HG03354 (cell line): ENCODE data around the gene MAP4K2.

ENCODE experiments used
- ATAC-seq: cut with Tn5 transposase; IDR thresholded peaks from one replicate; pipeline ENCODE4 v1.9.1; 2021; ENCODE audit warnings: mild to moderate bottlenecking; ENCODE audit not compliant: unreplicated experiment, poor library complexity, severe bottlenecking

The MAP4K2 gene

GRCh38 chr11:64759131-64759721 lies 43.8 kb downstream of the MAP4K2 start:
- no peak for ATAC-seq

DNA sequence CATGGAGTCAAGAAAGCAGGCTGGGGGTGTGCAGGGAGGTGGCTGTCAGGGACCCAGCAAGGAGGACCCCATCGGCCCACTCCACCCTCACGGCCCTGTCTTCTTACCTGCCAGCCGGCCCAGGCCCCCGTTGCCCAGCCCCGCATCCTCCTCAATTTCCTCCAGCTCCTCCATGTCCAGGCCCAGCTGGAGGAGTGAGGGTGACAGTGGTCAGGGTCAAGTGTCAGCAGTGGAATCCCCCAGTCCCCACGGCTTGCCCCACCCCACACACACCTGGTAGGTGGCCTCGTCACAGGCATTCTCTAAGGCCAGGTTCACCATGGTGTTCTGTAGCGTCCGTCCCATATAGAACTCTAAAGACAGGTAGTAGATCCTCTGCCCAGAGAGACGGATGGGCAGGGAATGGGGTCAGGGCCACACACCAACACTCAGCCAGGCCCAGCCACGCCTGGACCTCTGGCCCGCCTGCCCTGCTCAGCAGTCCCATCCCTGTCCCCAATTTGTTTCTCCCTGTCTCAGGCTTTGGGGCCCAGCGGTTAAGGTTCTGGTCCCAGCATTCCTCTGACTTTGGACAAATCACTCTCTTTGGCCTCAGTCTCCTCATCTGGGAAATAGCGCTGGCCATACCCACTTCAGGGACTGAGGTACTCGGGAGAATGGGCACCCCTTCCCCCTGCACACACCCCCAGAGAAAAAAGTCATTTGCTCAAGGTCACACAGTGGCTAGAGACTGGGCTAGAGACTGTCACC lies 44.5 kb downstream of the MAP4K2 start:
- ATAC-seq: no peak

DNA sequence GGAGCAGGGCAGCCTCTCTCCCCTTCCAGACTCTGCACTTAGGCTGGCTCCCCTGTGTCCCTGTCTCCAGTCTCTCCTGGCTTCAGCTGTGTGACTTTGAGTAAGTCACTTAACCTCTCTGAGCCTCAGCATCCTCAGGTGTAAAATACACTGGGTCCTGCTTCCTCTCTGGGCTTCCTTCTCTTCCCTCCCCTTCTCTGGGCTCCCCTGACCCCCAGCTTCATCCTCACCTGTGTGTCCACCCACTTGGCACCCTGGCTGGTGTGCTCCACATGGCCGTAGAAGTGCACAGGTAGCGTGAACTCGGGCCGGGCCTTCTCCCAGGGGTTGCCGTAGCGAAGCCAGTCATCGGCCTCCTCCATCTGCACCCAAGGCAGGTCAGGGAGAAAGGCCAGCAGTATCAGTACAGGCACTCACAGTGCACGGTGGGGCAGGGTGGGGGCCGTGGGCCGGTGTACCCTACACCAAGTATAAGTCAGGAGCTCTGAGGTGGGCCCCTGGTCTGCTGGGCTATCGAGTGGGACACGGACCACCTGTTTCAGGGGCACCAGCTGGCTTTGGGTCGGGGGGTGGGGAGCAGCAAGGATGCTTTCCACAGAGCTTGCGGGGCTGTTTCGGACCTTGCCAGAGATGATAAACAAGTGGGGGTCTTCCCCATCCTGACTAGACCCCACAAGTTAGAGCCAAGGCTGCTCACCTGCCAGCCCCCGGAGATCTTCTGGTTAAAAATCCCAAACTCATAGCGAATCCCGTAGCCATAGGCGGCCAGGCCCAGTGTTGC lies 45.3 kb downstream of the MAP4K2 start:
- no peak for ATAC-seq

- no peak for ATAC-seq
These were observed 47.2 kb downstream of the MAP4K2 start for GRCh38 chr11:64755681-64756361.

DNA sequence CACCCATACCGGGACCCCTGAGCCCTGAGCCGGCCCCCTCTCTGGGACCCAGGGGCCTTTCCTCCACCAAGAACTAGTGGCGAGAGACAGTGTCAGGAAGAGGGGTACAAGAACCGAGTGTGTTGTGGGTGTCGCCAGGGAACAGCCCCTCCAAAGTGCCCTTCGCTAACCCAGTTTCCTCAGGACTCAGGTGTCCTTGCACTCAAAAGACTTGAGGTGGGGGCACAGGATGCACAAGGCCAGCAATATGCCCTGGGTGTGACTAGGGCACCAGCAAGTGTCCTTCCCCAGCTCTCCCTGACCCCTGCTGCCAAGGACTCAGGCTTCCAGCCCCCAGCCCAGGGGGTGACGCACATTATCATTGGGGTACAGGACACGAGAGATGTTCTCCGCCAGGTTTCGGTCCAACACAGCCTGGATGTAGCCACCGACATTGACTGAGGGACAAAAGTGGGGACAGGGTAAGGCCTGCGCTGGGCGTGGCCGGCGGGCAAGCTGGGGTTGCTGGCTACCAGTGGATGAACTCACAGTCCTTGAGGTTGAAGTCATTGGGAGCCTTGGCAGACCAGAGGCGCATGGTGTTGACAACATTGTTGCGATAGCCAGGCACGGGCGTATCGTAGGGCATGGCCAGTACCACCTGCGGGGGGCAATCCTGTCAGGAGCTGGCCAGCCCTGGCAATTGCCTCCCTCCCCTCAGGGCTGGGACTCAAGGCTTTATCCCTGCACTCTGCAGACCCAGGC lies 47.9 kb downstream of the MAP4K2 start:
- ATAC-seq: no peak

DNA sequence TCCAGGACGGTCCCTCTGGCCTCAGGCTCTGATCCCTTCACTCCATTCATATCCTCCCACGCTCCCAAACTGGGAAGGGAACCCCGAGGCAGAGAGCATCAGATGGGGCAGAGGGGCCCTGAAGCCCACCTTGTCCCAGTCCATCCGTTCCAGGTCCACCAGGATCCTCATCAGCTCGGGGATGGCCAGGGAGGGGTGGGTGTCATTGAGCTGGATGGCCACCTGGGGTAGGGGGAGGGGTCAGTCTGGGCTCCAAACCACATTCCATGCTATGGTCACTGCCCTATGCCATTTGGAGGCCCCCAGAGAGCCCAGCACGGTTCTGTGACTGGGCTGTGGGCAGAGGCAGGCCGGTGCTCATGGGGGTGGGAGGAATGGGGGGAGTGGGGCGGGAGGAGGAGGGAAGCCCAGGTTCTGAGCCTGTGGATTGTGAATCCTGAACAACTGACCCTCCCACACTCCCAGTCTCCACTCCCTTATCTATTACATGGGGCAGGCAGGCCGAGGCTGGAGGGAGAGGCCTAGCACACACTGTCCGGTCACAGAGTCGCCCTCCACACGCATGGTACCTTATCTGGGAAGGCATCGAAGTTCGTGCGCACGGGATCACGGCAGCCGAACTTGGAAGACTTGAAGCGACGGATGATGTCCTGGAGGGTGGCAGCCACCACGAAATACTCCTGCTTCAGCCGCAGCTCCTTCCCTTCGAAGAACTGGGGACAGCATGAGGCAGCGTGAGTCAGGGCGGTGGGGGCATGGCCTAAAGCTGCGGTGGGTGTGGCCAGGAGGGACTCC lies 48.7 kb downstream of the MAP4K2 start:
- no peak for ATAC-seq

DNA sequence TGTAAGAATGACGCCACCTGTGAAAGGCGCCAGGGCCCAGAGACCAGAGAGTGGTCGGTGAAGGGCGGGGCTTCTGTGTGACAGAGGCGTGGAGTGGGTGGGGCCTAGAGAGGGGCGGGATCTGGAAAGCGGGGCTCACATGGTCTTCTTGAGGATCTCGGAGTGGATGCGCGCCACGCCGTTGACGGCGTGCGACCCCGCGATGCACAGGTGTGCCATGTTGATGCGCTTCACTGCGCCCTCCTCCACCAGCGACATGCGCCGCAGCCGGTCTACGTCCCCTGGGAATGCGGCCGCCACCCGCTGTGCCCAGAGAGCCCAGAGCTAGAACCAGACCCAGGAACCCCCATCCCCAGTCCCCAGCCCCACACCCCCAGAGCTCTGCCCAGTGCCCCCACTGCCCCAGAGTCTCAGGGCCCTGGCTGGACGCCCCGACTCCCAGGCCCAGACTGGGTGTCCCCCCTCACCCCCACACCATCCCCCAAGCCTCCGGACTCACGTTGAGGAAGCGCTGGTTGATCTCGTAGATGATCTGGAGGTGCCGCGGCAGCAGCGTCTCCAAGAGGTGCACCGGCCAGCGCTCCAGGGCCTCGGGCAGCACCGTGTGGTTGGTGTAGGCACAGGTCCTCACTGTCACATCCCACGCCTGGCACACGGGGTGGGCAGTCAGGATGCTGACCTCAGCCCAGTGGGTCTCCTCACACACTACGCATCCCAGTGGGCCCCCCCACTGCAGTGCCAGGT lies 49.5 kb downstream of the MAP4K2 start:
- ATAC-seq: no peak

DNA sequence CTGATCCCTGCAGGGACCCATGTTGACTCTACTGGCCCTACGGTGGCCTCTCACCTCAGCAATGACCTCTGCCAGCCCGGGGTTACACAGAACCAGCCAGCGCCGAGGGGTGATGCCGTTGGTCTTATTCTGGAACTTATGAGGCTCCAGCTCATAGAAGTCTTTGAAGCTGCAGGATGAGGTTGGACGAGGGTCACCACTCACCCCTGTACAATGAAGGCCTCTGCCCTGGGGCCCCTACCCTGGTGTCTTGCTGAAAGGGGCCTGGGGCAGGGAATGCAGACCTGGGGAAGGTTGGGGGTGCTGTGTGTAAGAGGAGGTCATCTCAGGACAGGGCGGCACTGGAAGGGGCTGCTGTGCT lies 50.0 kb downstream of the MAP4K2 start:
- ATAC-seq: no peak

DNA sequence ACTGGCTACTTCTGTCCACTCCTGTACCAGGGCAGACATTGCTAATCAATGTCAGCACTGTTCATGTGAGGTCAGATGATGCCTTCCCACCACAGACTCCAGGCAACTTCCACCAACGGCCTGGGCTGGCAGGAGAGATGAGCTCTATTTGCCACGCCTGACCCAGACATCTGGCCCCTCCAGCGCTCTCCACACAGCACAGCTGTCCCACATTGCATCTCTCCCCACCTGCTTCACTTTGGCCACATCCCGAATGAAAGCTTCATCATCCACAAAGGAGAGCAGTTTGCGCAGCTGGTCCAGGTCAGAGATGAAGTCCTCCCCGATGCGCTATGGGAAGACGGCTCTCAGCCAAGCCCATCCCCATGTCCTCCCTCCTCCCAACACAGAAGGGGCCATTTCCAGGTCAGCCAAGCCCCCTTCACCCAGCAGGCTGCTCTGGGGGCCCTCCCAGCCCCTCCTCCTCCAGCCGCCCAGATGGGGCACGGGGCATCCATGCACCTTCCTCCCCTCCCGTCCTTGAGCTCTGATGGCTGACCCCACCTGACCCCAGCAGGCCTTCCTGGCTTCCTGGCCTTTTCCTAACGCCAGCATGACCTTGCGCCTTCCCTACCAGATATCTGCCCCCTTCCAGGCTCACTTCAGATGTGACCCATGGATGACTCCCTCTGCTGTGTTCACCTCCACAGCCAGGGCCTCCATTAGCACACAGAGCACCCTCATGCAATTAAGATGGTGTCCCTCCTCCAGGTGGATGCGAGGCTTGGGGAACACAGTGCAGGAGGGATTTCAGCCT lies 50.6 kb downstream of the MAP4K2 start:
- ATAC-seq: no peak

GRCh38 chr11:64751580-64751979 lies 51.4 kb downstream of the MAP4K2 start:
- no peak for ATAC-seq

DNA sequence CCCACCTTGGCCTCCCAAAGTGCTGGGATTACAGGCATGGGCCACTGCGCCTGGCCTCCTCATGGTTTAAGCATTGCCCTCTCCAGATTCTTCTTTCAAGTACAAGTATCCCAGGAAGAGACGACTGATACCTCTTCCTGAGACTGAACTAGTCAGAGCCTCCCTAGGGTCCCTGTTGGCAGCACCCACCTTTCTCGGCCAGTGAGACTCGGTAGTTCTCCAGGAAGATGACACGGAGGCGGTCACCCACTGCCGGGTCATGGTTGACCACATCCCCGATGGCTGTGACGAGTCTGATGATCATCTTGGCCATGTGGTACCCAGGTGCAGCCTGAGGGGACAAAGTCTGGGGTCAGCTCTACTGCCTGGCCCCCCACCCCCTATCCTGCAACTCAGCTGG lies 51.9 kb downstream of the MAP4K2 start:
- ATAC-seq: no peak

DNA sequence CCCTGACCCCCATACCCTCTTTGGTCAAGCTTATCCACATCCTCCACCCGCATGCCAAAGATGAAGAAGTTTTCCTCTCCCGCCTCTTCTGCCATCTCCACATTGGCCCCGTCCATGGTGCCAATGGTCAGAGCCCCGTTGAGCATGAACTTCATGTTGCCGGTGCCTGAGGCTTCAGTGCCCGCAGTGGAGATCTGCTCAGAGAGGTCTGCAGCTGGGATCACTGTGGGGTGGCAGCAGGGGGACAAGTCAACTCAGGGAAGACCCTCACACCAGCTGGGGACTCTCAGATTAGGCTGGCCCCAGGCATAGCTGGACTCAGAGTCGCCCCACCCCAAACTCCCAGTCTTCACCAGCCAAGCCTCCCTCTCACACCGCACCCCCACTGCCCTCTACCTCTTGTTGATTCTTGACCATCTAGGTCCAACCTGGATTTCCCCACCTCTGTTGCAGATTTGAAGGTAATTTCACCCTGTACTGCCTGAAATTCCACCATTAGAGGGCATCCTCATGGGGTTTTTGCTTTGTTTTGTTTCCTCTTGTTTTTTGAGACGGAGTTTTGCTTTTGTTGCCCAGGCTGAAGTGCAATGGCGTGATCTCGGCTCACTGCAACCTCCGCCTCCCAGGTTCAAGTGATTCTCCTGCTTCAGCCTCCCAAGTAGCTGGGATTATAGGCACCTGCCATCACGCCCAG lies 52.5 kb downstream of the MAP4K2 start:
- ATAC-seq: no peak

GRCh38 chr11:64747961-64748665 lies 54.9 kb downstream of the MAP4K2 start:
- no peak for ATAC-seq

DNA sequence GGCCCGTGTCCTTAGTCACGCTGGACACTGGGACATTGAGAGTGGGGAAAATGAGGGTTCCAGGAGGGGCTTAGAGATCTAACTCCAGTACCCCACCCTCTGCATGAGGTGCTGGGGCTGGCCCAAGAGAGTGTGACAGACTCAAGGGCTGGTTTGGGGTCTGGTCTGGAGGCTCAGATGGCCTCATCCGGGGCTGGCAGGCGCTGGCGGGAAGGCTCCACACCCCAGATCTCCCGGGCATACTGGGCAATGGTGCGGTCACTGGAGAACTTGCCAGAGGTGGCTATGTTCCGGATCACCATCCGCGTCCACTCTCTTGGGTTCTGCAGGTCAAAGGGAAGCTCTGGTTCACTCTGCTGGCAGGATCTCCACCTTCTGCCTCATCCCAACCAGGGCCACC lies 56.5 kb downstream of the MAP4K2 start:
- no peak for ATAC-seq

- peak; percentile 36 for ATAC-seq
These were observed 57.3 kb downstream of the MAP4K2 start for GRCh38 chr11:64745521-64746328.

DNA sequence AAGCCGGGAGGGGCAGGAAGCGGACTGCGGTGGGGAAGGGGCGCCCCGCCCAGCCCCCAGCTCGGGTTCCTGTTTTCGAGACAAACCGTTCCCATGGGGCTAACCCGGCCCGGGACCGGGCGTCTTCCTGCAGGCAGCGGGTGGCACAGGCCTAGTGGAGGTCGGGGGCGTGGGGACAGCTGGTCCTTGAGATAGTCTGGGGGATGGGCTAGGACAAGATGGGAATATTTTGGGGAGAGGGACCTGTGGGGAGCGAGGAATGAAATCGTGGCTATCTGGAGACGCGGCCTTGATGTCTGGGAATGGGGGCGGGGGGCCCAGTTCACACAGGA lies 57.9 kb downstream of the MAP4K2 start:
- peak; percentile 32 for ATAC-seq
